CD14-positive monocyte (primary cell): ENCODE data around the gene RIPOR3. TPM values are rescaled to one million over a fixed set of nuclear protein-coding genes. Genes with fewer than 3 reads are reported as not detected.

Experiments used
- DNase-seq, 3 donors: peaks; one replicate each; pipeline ENCODE4 v3.0.0-alpha.2; 2011 to 2022
- H2AFZ ChIP-seq: 2 replicates; pipeline ENCODE4 v1.6.0; 2012; ENCODE audit warnings: mild to moderate bottlenecking, low read depth, low read length, inconsistent platforms; ENCODE audit not compliant: insufficient read depth, poor library complexity, severe bottlenecking
- H3K27ac ChIP-seq, 2 donors: 1 replicate in 1 of 2; 2 replicates in 1 of 2; pipeline ENCODE4 v1.5.1; 2012 to 2013; ENCODE audit warnings: low read length in 2 of 2, control low read depth in 1 of 2, inconsistent platforms in 1 of 2, low read depth in 1 of 2, mild to moderate bottlenecking in 1 of 2
- H3K27me3 ChIP-seq, 2 donors: one replicate each; pipeline versions ENCODE4 v1.6.0 to v1.6.1; 2011 to 2013; ENCODE audit warnings: low read length in 2 of 2; ENCODE audit not compliant: control insufficient read depth in 2 of 2, insufficient read depth in 2 of 2
- H3K36me3 ChIP-seq, 2 donors: replicated peaks in 1 of 2; 1 replicate in 1 of 2; 2 replicates in 1 of 2; pipeline versions ENCODE4 v1.5.1 to v1.6.1; 2012 to 2013; ENCODE audit warnings: low read length in 2 of 2, control low read depth in 1 of 2, inconsistent platforms in 1 of 2, mild to moderate bottlenecking in 1 of 2; ENCODE audit not compliant: insufficient read depth in 2 of 2, control insufficient read depth in 1 of 2
- H3K4me1 ChIP-seq, 2 donors: 1 replicate in 1 of 2; 2 replicates in 1 of 2; pipeline versions ENCODE4 v1.5.1 to v1.6.1; 2012 to 2013; ENCODE audit warnings: low read length in 2 of 2, control low read depth in 1 of 2, inconsistent platforms in 1 of 2, mild to moderate bottlenecking in 1 of 2, moderate library complexity in 1 of 2; ENCODE audit not compliant: insufficient read depth in 2 of 2, control insufficient read depth in 1 of 2
- H3K4me2 ChIP-seq: replicated peaks from 2 replicates; pipeline ENCODE3; 2012; ENCODE audit warnings: low read length, moderate library complexity, mild to moderate bottlenecking; ENCODE audit not compliant: poor library complexity, severe bottlenecking; ENCODE audit errors: extremely low read depth
- H3K4me3 ChIP-seq, 3 experiments: fragments of 200-600 bp in 1 of 3; sonication (generic) in 1 of 3; replicated peaks in 1 of 3; 1 replicate in 2 of 3; 2 replicates in 1 of 3; pipeline ENCODE4 v1.5.1; 2011 to 2013; ENCODE audit warnings: low read length in 3 of 3, mild to moderate bottlenecking in 3 of 3, control low read depth in 2 of 3, low read depth in 2 of 3, inconsistent platforms in 1 of 3, moderate library complexity in 1 of 3
- H3K79me2 ChIP-seq: 2 replicates; pipeline ENCODE4 v1.6.0; 2012; ENCODE audit warnings: mild to moderate bottlenecking, control low read depth, inconsistent platforms, low read length, moderate library complexity; ENCODE audit not compliant: insufficient read depth
- H3K9ac ChIP-seq: 2 replicates; pipeline ENCODE4 v1.6.0; 2017; ENCODE audit warnings: low read length, mild to moderate bottlenecking; ENCODE audit not compliant: insufficient read depth, poor library complexity, severe bottlenecking
- H3K9me3 ChIP-seq, 2 donors: replicated peaks in 1 of 2; 1 replicate in 1 of 2; 2 replicates in 1 of 2; pipeline versions ENCODE4 v1.5.1 to v1.6.1; 2012 to 2013; ENCODE audit warnings: low read length in 2 of 2, control low read depth in 1 of 2; ENCODE audit not compliant: control insufficient read depth in 1 of 2, insufficient read depth in 1 of 2
- H4K20me1 ChIP-seq: 2 replicates; pipeline ENCODE4 v1.6.0; 2012; ENCODE audit warnings: mild to moderate bottlenecking, low read length, control low read depth, moderate library complexity; ENCODE audit not compliant: insufficient read depth
- H3K27ac Mint-ChIP-seq, 7 donors: one replicate each; pipeline ENCODE4 v1.8.0; 2020; ENCODE audit warnings: mild to moderate bottlenecking in 7 of 7, mixed read lengths in 7 of 7, moderate library complexity in 6 of 7, inconsistent platforms in 2 of 7
- H3K27me3 Mint-ChIP-seq, 3 donors: one replicate each; pipeline ENCODE4 v1.8.0; 2021 to 2022; ENCODE audit warnings: low read depth in 3 of 3, mild to moderate bottlenecking in 3 of 3, mixed read lengths in 3 of 3, moderate library complexity in 3 of 3, inconsistent platforms in 1 of 3
- H3K36me3 Mint-ChIP-seq, 2 donors: one replicate each; pipeline ENCODE4 v1.8.0; 2020; ENCODE audit warnings: mixed read lengths in 2 of 2, inconsistent platforms in 1 of 2, mild to moderate bottlenecking in 1 of 2
- H3K4me1 Mint-ChIP-seq: one replicate; pipeline ENCODE4 v1.8.0; 2020; ENCODE audit warnings: mild to moderate bottlenecking, mixed read lengths
- H3K4me3 Mint-ChIP-seq, 2 donors: one replicate each; pipeline ENCODE4 v1.8.0; 2020; ENCODE audit warnings: mild to moderate bottlenecking in 2 of 2, mixed read lengths in 2 of 2, moderate library complexity in 1 of 2
- H3K9me3 Mint-ChIP-seq, 7 donors: one replicate each; pipeline ENCODE4 v1.8.0; 2020 to 2022; ENCODE audit warnings: mixed read lengths in 7 of 7, mild to moderate bottlenecking in 6 of 7, moderate library complexity in 6 of 7, inconsistent platforms in 2 of 7
- WGBS: methylation state at CpG from one replicate; pipeline ENCODE4 v1.1.5; 2013; ENCODE audit warnings: missing lambda C conversion rate; ENCODE audit not compliant: insufficient coverage; 5-methylcytosine and 5-hydroxymethylcytosine counted together
- intact Hi-C, 2 donors: fragments of 100-400 bp; cut with micrococcal nuclease; formaldehyde crosslinking; loops; one replicate each; pipeline versions ENCODE4 v1.15.0 to v1.15.1; 2023
- polyA plus RNA-seq, 3 donors: library from polyadenylated mRNA; depleted of rRNA in 1 of 3; unstranded in 2 of 3; stranded (reverse) in 1 of 3; fragments of 300-500 nt in 2 of 3; fragments of >200 nt in 1 of 3; fragmentation: Illumina TruSeq in 2 of 3; gene quantifications; 1 replicate in 2 of 3; 2 replicates in 1 of 3; pipeline ENCODE4 v1.2.3, GENCODE V29; 2012 to 2021
- TF ChIP-seq, protein P1 (sequence below): fragments of 200-600 bp; IDR thresholded peaks from one replicate; pipeline ENCODE4 v1.8.0; 2022; ENCODE audit warnings: antibody characterized with exemption, mild to moderate bottlenecking

RIPOR3 gene
- polyA plus RNA-seq, 3 donors, result not detected

DNA sequence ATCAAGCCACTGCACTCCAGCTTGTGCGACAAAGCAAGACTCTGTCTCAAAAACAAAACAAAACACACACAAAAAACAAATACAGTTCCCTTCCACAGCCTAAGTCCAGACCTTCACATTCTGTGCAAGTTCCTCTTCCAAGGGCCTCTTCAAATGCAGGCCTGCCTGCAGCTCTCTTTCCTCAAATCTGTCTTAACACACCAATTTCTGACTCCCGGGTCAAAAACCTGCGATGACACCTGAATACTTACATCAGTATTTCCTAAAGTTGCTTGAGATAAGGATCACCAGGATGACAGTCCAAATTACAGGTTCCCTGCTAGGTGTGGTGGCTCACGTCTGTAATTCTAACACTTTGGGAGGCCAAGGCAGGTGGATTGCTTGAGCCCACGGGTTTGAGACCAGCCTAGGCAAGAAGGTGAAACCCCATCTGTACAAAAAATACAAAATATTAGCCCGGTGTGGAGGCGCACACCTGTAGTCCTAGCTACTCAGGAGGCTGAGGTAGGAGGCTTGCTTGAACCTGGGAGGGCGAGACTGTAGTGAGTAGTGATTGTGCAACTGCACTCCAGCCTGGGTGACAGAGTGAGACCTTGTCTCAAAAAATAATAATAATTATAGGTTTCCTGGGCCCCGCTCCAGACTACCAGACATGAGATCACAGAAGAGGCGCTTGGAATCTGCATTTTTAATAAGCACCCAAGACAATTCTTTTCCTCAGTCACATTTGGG, 31.2 kb upstream of the RIPOR3 start:
- no peak for DNase-seq
- no peak overlapping the region for H2AFZ ChIP-seq
- H3K36me3 Mint-ChIP-seq, result no peaks in the 10 kb centered on the region
- H4K20me1 ChIP-seq, result no peaks in the 10 kb centered on the region
- no peaks in the 10 kb centered on the region for H3K4me1 ChIP-seq
- no peaks in the 10 kb centered on the region for H3K36me3 ChIP-seq
- no peaks in the 10 kb centered on the region for H3K9me3 ChIP-seq
- H3K27me3 ChIP-seq, result no peaks in the 10 kb centered on the region
- H3K27ac Mint-ChIP-seq, result peak overlapping the region in 1 of 7 donors; percentile 37
- no peak overlapping the region for H3K9ac ChIP-seq
- peaks cover 0 to 4% (median 2%) of the 10 kb centered on the region in 3 donors for H3K27me3 Mint-ChIP-seq
- H3K4me1 Mint-ChIP-seq, result no peaks in the 10 kb centered on the region
- no peak overlapping the region for H3K27ac ChIP-seq
- no peak overlapping the region for H3K4me3 Mint-ChIP-seq
- intact Hi-C loops, result no loop called here
- TF ChIP-seq, protein P1, sequence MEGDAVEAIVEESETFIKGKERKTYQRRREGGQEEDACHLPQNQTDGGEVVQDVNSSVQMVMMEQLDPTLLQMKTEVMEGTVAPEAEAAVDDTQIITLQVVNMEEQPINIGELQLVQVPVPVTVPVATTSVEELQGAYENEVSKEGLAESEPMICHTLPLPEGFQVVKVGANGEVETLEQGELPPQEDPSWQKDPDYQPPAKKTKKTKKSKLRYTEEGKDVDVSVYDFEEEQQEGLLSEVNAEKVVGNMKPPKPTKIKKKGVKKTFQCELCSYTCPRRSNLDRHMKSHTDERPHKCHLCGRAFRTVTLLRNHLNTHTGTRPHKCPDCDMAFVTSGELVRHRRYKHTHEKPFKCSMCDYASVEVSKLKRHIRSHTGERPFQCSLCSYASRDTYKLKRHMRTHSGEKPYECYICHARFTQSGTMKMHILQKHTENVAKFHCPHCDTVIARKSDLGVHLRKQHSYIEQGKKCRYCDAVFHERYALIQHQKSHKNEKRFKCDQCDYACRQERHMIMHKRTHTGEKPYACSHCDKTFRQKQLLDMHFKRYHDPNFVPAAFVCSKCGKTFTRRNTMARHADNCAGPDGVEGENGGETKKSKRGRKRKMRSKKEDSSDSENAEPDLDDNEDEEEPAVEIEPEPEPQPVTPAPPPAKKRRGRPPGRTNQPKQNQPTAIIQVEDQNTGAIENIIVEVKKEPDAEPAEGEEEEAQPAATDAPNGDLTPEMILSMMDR, result no peak
- H3K9me3 Mint-ChIP-seq, result no peaks in the 10 kb centered on the region
- H3K4me2 ChIP-seq, result no peak overlapping the region
- 78% methylated on average over 5 of the region's 10 CpGs for WGBS
- no peaks in the 10 kb centered on the region for H3K79me2 ChIP-seq
- no peak overlapping the region for H3K4me3 ChIP-seq

DNA sequence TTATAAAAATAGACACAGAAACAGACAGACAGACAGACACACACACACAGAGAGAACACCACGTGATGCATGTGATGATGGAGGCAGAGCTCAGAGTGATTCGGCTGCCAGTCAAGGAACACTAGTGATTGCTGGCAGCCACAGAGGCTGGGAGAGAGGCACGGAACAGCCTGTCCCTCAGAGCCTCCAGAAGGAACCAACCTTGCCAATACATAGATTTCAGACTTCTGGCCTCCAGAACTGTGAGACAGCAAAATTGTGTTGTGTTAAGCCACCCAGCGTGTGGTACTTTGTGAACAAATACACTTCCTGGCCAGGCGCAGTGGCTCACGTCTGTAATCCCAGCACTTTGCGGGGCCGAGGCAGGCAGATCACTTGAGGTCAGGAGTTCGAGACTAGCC, 30.5 kb upstream of the RIPOR3 start:
- Histone ChIP-seq H4K20me1 (no peaks in the 10 kb centered on the region), H3K27ac (no peak overlapping the region), H3K4me2 (no peak overlapping the region), H3K9ac (no peak overlapping the region), H3K27me3 (no peaks in the 10 kb centered on the region), H3K9me3 (no peaks in the 10 kb centered on the region), H3K79me2 (no peaks in the 10 kb centered on the region), H3K4me3 (no peak overlapping the region), H3K36me3 (no peaks in the 10 kb centered on the region), H2AFZ (no peak overlapping the region), H3K4me1 (no peaks in the 10 kb centered on the region)
- no peak overlapping the region for H3K4me3 Mint-ChIP-seq
- 80% methylated on average over 6 of the region's 9 CpGs for WGBS
- intact Hi-C loops, result no loop called here
- H3K27me3 Mint-ChIP-seq, result peaks cover 0 to 5% (median 4%) of the 10 kb centered on the region in 3 donors
- no peak for DNase-seq
- H3K27ac Mint-ChIP-seq, result no peak overlapping the region
- H3K4me1 Mint-ChIP-seq, result no peaks in the 10 kb centered on the region
- no peaks in the 10 kb centered on the region for H3K9me3 Mint-ChIP-seq
- H3K36me3 Mint-ChIP-seq, result no peaks in the 10 kb centered on the region
- TF ChIP-seq, protein P1, result no peak
